Activated T-cell treated with anti-CD3 and anti-CD28 coated beads, Interleukin-2, amount 50 U/mL, for 72 hours (primary cell): ENCODE measurements around the gene CPNE7. TPM values are rescaled to one million over a fixed set of nuclear protein-coding genes. Genes with fewer than 3 reads are reported as not detected.
"Not testable (repeated sequence)": the region's sequence is repeated elsewhere in the genome, so short reads cannot be mapped to it uniquely, and the experiment has no call there.

Experiments used
- ATAC-seq, 2 donors: fragments of 150-1000 bp; cut with Tn5 transposase; replicated peaks in 1 of 2; 2 replicates each; pipeline ENCODE4 v1.10.0; 2021; ENCODE audit warnings: moderate library complexity in 2 of 2, mild to moderate bottlenecking in 1 of 2
- DNase-seq, 2 donors: peaks; one replicate each; pipeline ENCODE4 v3.0.0; 2021 to 2022; ENCODE audit warnings: mixed read lengths in 1 of 2
- H3K27ac Mint-ChIP-seq: one replicate; pipeline ENCODE4 v1.8.0; 2022; ENCODE audit warnings: mild to moderate bottlenecking, moderate library complexity, mixed read lengths
- H3K27me3 Mint-ChIP-seq: one replicate; pipeline ENCODE4 v1.8.0; 2022; ENCODE audit warnings: low read depth, mixed read lengths
- H3K36me3 Mint-ChIP-seq, 2 donors: one replicate each; pipeline ENCODE4 v1.8.0; 2022; ENCODE audit warnings: mixed read lengths in 2 of 2, mild to moderate bottlenecking in 1 of 2; ENCODE audit not compliant: insufficient read depth in 2 of 2
- H3K4me1 Mint-ChIP-seq: one replicate; pipeline ENCODE4 v1.8.0; 2022; ENCODE audit warnings: low read depth, mixed read lengths
- H3K4me3 Mint-ChIP-seq, 2 donors: one replicate each; pipeline ENCODE4 v1.8.0; 2022; ENCODE audit warnings: mild to moderate bottlenecking in 2 of 2, mixed read lengths in 2 of 2, moderate library complexity in 2 of 2
- H3K9me3 Mint-ChIP-seq, 2 donors: one replicate each; pipeline ENCODE4 v1.8.0; 2022; ENCODE audit warnings: mixed read lengths in 2 of 2
- total RNA-seq, 2 donors: library from RNA; stranded (reverse); gene quantifications; one replicate each; pipeline ENCODE4 v1.2.3, GENCODE V29; 2022

CPNE7 gene
- total RNA-seq, 2 donors from 2014 or later, result 10.9 to 11.4 TPM

DNA sequence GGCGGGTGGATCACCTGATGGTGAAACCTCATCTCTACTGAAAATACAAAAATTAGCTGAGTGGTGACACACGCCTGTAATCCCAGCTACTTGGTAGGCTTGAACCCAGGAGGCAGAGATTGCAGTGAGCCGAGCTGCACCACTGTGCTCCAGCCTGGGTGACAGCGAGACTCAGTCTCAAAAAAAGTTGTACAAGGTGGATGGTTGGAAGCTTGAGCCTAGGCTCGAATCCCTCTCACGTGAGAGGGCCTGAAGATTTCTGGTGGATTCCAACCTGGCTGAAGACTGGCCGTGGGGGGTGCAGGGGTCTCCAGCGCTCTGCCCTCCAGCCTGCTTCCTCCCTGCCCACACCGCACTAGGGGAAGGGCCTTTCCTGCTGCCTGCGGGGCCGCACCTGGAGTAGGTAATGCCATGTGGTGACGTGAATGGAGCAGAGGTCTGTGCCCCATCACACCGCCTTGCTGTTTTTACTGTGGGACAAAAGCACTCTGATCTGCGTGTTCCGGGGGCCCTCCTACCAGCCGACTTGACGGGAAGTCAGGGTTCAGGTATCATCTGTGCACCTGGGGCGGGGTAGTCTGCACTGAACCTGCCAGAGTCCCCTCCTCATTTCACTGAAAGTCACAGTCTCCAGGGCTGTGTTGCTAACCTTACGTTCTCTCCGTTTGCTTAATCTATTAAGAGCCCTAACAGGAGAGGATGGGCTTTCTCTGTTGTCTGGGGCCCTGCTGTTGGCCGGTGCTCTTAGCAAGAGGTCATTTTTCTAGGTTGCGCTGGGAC lies 10.9 kb upstream of the CPNE7 start:
- H3K4me1 Mint-ChIP-seq, result peaks cover 55% of the 10 kb centered on the region
- no peaks in the 10 kb centered on the region for H3K27me3 Mint-ChIP-seq
- no peak for DNase-seq
- H3K4me3 Mint-ChIP-seq, result peak overlapping the region; percentile 58 to 70
- peaks cover 18 to 30% of the 10 kb centered on the region in 2 donors for H3K36me3 Mint-ChIP-seq
- no peaks in the 10 kb centered on the region for H3K9me3 Mint-ChIP-seq
- ATAC-seq, result no peak
- peak overlapping the region; percentile 37 for H3K27ac Mint-ChIP-seq

DNA sequence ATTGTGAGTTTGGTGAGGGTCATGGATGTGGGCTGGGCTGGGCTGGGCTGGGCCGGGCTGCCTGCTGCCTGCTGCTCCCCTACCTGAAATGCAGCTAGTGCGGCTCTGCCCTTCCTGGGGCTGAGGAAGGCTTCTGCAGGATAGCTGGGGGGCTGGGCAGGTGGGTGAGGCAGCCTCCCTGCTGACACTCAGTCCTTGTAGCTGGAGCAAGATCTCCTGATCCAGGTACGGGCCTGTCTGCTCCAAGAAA lies 10.4 kb upstream of the CPNE7 start:
- peak overlapping the region; percentile 35 for H3K27ac Mint-ChIP-seq
- H3K4me3 Mint-ChIP-seq, result peak overlapping the region; percentile 58 to 70
- H3K36me3 Mint-ChIP-seq, result peaks cover 18 to 29% of the 10 kb centered on the region in 2 donors
- H3K27me3 Mint-ChIP-seq, result no peaks in the 10 kb centered on the region
- H3K4me1 Mint-ChIP-seq, result peaks cover 51% of the 10 kb centered on the region
- ATAC-seq, result no peak
- DNase-seq, result no peak
- H3K9me3 Mint-ChIP-seq, result no peaks in the 10 kb centered on the region

DNA sequence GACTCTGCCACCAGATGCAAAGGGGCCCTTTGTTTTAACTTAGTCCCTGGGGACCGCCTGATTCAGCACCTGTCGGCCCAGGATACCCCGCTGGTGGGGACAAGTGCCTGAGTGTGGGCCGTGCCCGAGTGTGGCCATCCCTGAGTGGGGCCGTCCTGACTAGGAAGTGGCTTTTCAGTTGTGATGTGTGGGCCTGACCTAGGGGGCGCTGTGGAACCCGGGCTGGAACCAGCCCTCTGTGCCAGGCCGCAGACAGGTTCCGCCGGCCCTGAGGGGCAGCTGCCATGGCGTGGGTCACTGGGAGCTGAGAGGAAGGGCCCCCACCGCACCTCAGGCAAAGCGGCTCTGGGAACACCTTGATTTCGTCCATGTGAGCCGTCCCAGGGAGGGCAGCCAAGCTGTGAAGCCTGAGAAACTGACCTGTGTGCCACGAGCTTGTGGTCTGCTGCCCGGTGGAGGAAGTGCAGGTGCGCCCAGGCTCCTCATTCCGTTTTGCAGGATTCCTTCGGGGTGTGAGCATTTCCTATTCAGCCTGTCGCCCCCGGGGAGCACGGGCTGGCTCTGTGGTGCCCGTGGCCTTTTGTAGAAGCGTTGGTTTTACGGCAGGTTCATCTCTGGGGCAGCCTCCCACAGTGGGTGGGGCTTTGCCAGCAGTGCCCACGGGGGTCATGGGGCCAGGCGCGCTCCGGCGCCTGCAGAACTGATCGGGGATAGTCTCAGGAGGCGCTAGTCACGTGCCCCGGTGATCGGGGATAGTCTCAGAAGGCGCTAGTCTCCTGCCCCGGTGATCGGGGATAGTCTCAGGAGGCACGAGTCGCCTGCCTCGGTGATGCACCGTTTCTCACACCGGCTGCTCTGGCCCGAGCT lies 9.8 kb upstream of the CPNE7 start:
- ATAC-seq (peak; percentile 34 to 42), DNase-seq (peak; percentile 60 to 71)
- Mint-ChIP-seq H3K27me3 (no peaks in the 10 kb centered on the region), H3K27ac (no peak overlapping the region), H3K4me3 (peak overlapping the region; percentile 58 to 70), H3K9me3 (no peaks in the 10 kb centered on the region), H3K4me1 (peaks cover 51% of the 10 kb centered on the region), H3K36me3 (peaks cover 18 to 29% of the 10 kb centered on the region in 2 donors)

DNA sequence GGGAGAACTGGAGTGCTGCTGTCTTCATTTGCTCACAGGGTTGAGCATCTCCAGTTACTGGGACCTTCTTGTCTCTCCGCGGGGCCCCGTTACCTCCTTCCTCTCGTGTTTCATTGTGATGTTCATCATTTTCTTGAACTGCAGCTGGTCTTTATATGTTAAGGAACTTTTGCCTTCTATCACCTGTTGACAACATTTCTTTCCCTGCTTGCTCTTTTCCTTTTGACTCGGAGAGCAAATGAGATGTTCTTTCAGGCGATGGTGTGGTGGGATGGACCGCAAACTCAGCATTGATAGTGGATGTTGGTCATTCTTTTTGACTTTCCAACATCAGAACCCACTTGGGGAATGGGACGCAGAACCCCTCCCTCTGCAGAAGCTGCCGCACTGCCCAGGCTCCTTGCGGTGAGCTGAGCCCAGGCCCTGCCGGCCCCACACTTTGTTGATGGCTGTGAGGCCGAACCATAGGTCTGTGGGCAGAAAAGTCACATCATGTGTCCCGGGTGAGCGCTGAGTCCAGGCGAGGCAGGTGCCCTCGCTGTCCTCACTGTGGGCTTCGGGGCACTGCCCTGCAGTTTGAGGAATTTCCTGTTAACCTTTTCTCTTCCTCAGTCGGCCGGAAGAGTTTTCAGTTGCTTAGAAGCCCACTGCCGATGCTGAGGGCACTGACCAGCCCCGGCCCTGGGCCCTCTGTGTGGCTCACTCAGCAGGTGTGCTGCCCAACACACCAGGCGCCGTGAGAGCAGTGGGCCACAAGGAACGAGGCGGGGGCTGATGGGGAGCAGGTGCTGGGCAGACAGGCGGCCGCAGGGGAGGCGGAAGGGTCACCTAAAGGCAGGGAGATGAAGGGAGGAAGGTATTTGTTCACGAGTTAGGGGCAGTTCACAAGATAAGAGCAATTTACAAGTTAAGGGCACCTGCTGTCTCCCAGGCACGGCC lies 7.6 kb upstream of the CPNE7 start:
- Mint-ChIP-seq H3K4me1 (peaks cover 35% of the 10 kb centered on the region), H3K27ac (no peak overlapping the region), H3K9me3 (no peaks in the 10 kb centered on the region), H3K4me3 (no peak overlapping the region), H3K36me3 (peaks cover 5 to 11% of the 10 kb centered on the region in 2 donors), H3K27me3 (peaks cover 4% of the 10 kb centered on the region)
- ATAC-seq, result no peak
- DNase-seq, result no peak

DNA sequence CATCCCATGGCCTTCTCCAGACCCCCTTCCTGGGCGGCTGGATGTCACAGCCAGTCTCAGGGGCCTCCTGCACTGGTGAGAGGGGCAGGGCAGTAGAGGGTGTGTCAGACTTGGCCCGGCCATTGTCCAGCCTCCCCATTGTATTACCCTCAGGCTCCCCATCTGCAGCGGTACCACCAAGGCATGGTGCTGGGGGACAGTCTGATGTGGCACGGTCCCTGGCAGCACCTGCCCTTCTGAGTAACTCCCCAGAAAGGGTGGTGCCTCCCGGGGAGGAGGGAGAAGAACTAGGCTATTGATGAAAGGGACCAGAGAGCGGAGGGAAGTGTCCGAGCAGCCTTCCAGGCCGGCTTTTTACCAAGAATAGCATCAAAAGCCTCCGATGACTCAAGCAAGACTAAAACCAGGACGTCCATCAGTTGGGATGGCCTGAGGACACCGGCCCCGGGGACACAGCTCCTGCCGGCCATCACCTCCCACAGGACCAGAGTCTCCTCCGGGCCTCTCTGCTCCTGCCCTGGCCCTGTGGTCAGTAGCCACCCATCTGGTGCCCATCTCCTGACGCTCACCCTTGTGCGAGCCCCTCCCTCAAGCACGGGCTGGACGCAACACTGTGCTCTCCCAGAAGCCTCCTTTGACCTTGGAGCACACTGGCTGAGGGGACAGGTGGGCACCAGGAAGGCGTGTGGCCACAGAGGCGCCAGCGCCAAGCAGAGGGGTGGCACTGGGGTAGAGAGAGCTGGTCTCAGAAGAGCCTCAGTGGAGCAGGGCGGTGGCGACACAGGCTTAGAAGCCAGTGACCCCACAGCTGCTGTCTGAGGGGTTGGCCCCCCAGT lies 5.8 kb upstream of the CPNE7 start:
- peak in 1 of 2 donors; percentile 2 for ATAC-seq
- peaks cover 19% of the 10 kb centered on the region for H3K4me1 Mint-ChIP-seq
- no peak overlapping the region for H3K27ac Mint-ChIP-seq
- H3K9me3 Mint-ChIP-seq, result no peaks in the 10 kb centered on the region
- H3K4me3 Mint-ChIP-seq, result no peak overlapping the region
- DNase-seq, result no peak
- peaks cover 2 to 3% of the 10 kb centered on the region in 2 donors for H3K36me3 Mint-ChIP-seq
- peaks cover 8% of the 10 kb centered on the region for H3K27me3 Mint-ChIP-seq

DNA sequence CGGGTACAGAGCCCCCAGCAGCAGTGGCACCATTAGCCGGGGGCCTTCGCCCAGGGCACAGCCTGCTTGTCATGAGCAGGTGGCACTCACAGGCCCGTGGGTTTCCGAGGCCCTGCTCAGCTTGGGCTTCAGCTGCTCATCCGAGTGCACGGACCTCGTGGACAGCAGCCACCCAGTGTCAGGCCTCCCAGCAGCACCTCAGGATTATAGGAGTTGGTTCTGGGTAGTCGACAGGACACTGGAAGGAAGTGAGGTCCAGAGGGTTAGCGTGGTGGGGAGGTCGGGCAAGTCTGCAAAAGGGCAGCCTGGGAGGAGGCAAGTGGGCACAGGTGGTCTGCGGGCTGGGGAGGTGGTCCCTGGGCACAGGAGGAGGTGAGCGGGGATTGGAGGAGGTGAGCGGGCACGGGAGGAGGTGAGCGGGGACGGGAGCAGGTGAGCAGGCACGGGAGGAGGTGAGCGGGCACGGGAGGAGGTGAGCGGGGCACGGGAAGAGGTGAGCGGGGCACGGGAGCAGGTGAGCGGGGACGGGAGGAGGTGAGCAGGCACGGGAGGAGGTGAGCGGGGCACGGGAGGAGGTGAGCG lies 5.1 kb upstream of the CPNE7 start:
- no peaks in the 10 kb centered on the region for H3K9me3 Mint-ChIP-seq
- H3K4me3 Mint-ChIP-seq, result no peak overlapping the region
- ATAC-seq (no peak), DNase-seq (no peak)
- H3K4me1 Mint-ChIP-seq, result peaks cover 12% of the 10 kb centered on the region
- H3K36me3 Mint-ChIP-seq, result peaks cover 0 to 3% of the 10 kb centered on the region in 2 donors
- no peak overlapping the region for H3K27ac Mint-ChIP-seq
- peaks cover 8% of the 10 kb centered on the region for H3K27me3 Mint-ChIP-seq

DNA sequence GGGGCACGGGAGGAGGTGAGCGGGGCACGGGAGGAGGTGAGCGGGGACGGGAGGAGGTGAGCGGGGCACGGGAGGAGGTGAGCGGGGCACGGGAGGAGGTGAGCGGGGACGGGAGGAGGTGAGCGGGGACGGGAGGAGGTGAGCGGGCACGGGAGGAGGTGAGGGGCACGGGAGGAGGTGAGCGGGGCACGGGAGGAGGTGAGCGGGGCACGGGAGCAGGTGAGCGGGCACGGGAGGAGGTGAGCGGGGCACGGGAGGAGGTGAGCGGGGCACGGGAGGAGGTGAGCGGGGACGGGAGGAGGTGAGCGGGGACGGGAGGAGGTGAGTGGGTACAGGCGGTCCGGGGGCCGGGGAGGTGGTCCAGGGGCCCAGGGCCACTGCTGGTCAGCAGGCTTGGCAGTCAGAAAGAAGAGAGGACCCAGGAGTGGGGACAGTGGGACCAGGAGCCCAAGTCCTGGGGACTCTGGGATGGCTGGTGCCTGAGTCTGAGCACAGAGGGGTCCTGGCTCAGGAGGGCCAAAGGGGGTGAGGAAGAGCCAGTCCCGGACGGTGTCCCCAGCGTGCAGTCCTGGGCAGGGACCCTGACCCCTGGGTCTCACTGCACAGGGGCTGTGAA lies 4.5 kb upstream of the CPNE7 start:
- H3K9me3 Mint-ChIP-seq, H3K4me1 Mint-ChIP-seq, H3K27ac Mint-ChIP-seq, H3K4me3 Mint-ChIP-seq, ATAC-seq, H3K36me3 Mint-ChIP-seq, H3K27me3 Mint-ChIP-seq, DNase-seq: not testable (repeated sequence)

DNA sequence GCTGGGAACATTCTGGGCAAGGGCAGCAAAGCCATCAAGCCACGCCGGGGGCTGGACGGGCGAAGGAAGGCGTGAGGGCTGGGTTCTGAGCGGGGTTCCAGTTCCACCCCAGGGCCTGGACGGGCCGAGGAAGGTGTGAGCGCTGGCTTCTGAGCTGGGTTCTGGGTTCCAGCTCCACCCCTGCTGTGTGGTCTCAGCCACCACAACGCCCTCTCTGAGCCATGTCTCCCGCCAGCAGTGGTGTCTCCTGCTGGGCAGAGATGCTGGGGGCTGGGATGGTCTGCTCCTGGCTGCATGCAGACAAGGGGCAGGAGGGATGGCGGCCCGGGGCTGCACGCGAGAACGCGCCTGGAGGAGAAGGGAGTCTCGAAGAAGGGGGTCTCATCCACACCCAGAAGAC lies 3.9 kb upstream of the CPNE7 start:
- no peak overlapping the region for H3K27ac Mint-ChIP-seq
- no peak for ATAC-seq
- H3K27me3 Mint-ChIP-seq, result peaks cover 8% of the 10 kb centered on the region
- H3K4me1 Mint-ChIP-seq, result no peaks in the 10 kb centered on the region
- H3K4me3 Mint-ChIP-seq, result no peak overlapping the region
- DNase-seq, result no peak
- no peaks in the 10 kb centered on the region for H3K9me3 Mint-ChIP-seq
- H3K36me3 Mint-ChIP-seq, result peaks cover 0 to 3% of the 10 kb centered on the region in 2 donors

DNA sequence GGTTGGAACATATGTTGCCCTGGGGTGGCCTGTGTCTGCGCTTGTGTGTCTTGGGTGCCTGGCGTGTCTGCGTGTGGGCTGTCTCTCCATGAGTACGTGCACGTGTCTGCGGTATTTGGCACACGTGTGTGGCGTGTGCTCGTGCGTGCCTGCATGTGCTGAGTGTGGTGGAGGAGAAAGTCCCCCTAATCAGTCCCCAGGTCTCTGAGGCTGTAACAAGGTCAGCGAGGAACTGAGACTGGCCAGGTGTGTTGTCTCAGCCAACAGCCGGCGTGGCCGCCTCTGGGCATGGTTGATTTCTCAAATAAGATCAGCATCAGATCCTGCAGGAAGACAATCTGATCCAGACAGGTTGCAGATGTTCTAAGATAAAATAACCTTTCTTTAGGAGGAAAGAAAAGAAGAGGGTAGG lies 3.5 kb upstream of the CPNE7 start:
- ATAC-seq (no peak), DNase-seq (no peak)
- no peaks in the 10 kb centered on the region for H3K4me1 Mint-ChIP-seq
- peaks cover 0 to 3% of the 10 kb centered on the region in 2 donors for H3K36me3 Mint-ChIP-seq
- H3K4me3 Mint-ChIP-seq, result no peak overlapping the region
- peaks cover 8% of the 10 kb centered on the region for H3K27me3 Mint-ChIP-seq
- no peaks in the 10 kb centered on the region for H3K9me3 Mint-ChIP-seq
- no peak overlapping the region for H3K27ac Mint-ChIP-seq

DNA sequence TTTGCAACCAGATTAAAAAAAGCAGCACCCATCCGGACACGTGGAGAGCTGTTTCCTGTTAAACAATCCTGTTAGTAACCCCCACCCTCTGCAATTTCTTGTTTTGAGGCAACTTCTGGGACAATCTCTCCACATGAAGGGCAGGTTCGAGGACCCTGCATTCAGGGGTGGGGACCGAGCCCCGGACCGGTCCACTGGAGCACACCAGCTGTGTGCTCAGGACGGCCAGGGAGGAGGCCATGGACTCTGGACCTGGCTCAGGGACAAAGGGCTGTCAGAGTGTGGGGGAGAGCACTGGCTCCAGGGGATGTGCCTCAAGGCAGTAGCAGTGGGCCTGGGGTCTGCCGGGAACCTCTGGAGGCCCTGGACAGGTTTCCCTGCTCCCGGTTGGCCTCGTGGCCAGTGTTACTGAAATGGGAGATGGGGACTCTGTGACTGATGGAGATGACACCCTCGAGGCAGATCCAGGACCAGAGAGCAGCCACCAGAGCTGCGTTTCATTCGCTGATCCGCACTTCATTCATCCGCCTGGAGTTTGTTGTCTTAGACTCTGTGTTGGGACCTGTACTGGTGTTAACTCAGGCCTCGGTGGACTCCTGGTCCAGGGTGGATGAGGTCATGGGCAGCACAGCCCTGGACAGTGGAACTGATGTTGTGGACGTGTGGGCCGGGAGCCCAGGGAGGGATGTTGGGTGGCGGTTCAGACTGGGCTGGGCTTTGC lies 2.9 kb upstream of the CPNE7 start:
- Mint-ChIP-seq H3K27ac (no peak overlapping the region), H3K4me3 (peak overlapping the region in 1 of 2 donors; percentile 29), H3K4me1 (no peaks in the 10 kb centered on the region), H3K36me3 (peaks cover 0 to 1% of the 10 kb centered on the region in 2 donors), H3K27me3 (peaks cover 8% of the 10 kb centered on the region), H3K9me3 (no peaks in the 10 kb centered on the region)
- ATAC-seq (no peak), DNase-seq (no peak)
